ENCODE data around the gene ATP1A2. TPM values are rescaled to one million over a fixed set of nuclear protein-coding genes. Genes with fewer than 3 reads are reported as not detected.

The ATP1A2 gene
- total and polyA plus RNA-seq, 2 of the 8 experiments (the other 6 are each of a cell fraction or from before 2014, with no cell fraction given), result 39.7 to 40.8 TPM

- peaks cover 0 to 5% (median 3%) of the 10 kb centered on the region in 4 experiments; a peak in 4 of 7 replicates for H3K4me1 ChIP-seq (replicated peaks in 1 of 4; ENCODE audit: control insufficient read depth in 3 of 4, insufficient read depth in 4 of 4, low read length in 3 of 4)
- H2BK5ac ChIP-seq (ENCODE audit: low read depth, low read length), result no peak overlapping the region
- peaks cover 0 to 4% of the 10 kb centered on the region in 2 experiments; a peak in 1 of 4 replicates for H3K9me3 ChIP-seq (ENCODE audit: insufficient read depth in 2 of 2, low read depth in 1 of 2, low read length in 1 of 2)
- no peaks in the 10 kb centered on the region for H3K79me1 ChIP-seq (ENCODE audit: low read depth, low read length)
- no peak overlapping the region for H3K4me2 ChIP-seq (ENCODE audit: insufficient read depth in 1 of 2, low read depth in 2 of 2, low read length in 2 of 2)
- no peak overlapping the region for H4K5ac ChIP-seq (ENCODE audit: insufficient read length, low read depth, low read length)
- no peak overlapping the region for H2BK15ac ChIP-seq (ENCODE audit: low read length)
- H3K27ac ChIP-seq (ENCODE audit: low read depth, low read length), result no peak overlapping the region
- H3K4ac ChIP-seq (replicated peaks; ENCODE audit: insufficient read length, low read depth, low read length), result no peak overlapping the region
- H3K27me3 ChIP-seq (replicated peaks in 1 of 4; ENCODE audit: control insufficient read depth in 3 of 4, extremely low read depth in 1 of 4, insufficient read depth in 3 of 4, low read length in 3 of 4), result peaks cover 0 to 43% (median 30%) of the 10 kb centered on the region in 4 experiments; a peak in 6 of 7 replicates
- 70% methylated on average over 2 of the region's 2 CpGs; no CpG with 5 or more reads in 1 of the 2 experiments for WGBS, 2 experiments (ENCODE audit: extremely low coverage in 1 of 2, insufficient coverage in 1 of 2, insufficient read length in 1 of 2, insufficient replicate concordance in 2 of 2, low coverage in 1 of 2, low lambda C conversion rate in 2 of 2, missing lambda C conversion rate in 1 of 2)
- H3K4me3 ChIP-seq (ENCODE audit: extremely low read depth in 1 of 4, insufficient read depth in 2 of 4, low read depth in 3 of 4, low read length in 4 of 4), result no peak overlapping the region
- no peak overlapping the region for H2AK5ac ChIP-seq (ENCODE audit: low read depth, low read length)
- 0 out of 2 replicates have a peak overlapping the region, but pooled peaks have one; percentile 65 for H2BK12ac ChIP-seq (ENCODE audit: low read depth, low read length)
- H3K36me3 ChIP-seq (ENCODE audit: control insufficient read depth in 2 of 4, insufficient read depth in 4 of 4, low read length in 3 of 4), result peaks cover 0 to 5% (median 0%) of the 10 kb centered on the region in 4 experiments; a peak in 1 of 8 replicates
- ChIA-PET CTCF (ENCODE audit: partially characterized antibody) (interaction anchor here (0.6 to 50.1 kb wide), 6 partner anchors 13 to 209 kb away, joined by 3 to 1874 read pairs (median 43); partner anchors contain the start of genes IGSF8 and KCNJ10), POLR2A (ENCODE audit: partially characterized antibody) (interaction anchor here (0.7 to 3.5 kb wide), 13 partner anchors 10 to 70 kb away, joined by 3 to 23 read pairs (median 3); partner anchors contain the start of genes IGSF8 and KCNJ10)
- DNase-seq (ENCODE audit: low read depth in 1 of 2, low spot score in 2 of 2) (no peak), FAIRE-seq (no peak)
- no peak overlapping the region for H3K18ac ChIP-seq (ENCODE audit: extremely low read depth, low read length)
- TF ChIP-seq CTCF (IDR thresholded peaks at IDR 0.05; ENCODE audit: control extremely low read depth in 1 of 3, insufficient read depth in 1 of 3, low read depth in 1 of 3, low read length in 3 of 3) (no peak), ZNF274 (IDR thresholded peaks at IDR 0.05; ENCODE audit: borderline replicate concordance, extremely low read depth, low read length) (no peak), CBX5 (IDR thresholded peaks at IDR 0.05; ENCODE audit: low read depth, low read length) (no peak), SP1 (IDR thresholded peaks at IDR 0.05; ENCODE audit: low read depth, low read length) (no peak), YY1 (IDR thresholded peaks at IDR 0.05; ENCODE audit: low read depth, low read length) (no peak), ATF2 (IDR thresholded peaks at IDR 0.05; ENCODE audit: low read length) (no peak), CTBP2 (IDR thresholded peaks at IDR 0.05; ENCODE audit: borderline replicate concordance, insufficient read depth, insufficient read length, low read length) (no peak)
- no peak overlapping the region for H3K9ac ChIP-seq (replicated peaks in 1 of 4; ENCODE audit: extremely low read depth in 1 of 4, low read depth in 3 of 4, low read length in 3 of 4)
- no peaks in the 10 kb centered on the region for H4K20me1 ChIP-seq (replicated peaks in 1 of 2; ENCODE audit: control insufficient read depth in 1 of 2, insufficient read depth in 2 of 2, low read length in 2 of 2)
- H2AFZ ChIP-seq (ENCODE audit: low read length), result no peak overlapping the region
- H3K23me2 ChIP-seq (ENCODE audit: low read depth, low read length), result no peaks in the 10 kb centered on the region; the same call in 1 of the 2 replicates
- no peak overlapping the region for H4K8ac ChIP-seq (ENCODE audit: extremely low read depth, insufficient read depth, low read length)
- H3K14ac ChIP-seq (ENCODE audit: insufficient read length), result no peak overlapping the region
- H3K56ac ChIP-seq (replicated peaks; ENCODE audit: insufficient read length, low read depth, low read length), result no peak overlapping the region
- H3K79me2 ChIP-seq (ENCODE audit: control insufficient read depth in 1 of 2, insufficient read depth in 2 of 2, low read length in 2 of 2), result no peaks in the 10 kb centered on the region
- H3K23ac ChIP-seq (ENCODE audit: insufficient read length), result no peak overlapping the region
- H2BK120ac ChIP-seq (replicated peaks; ENCODE audit: low read depth, low read length), result no peak overlapping the region
- H2BK20ac ChIP-seq (ENCODE audit: low read length), result no peak overlapping the region
- no peak overlapping the region for H4K91ac ChIP-seq (replicated peaks; ENCODE audit: insufficient read length, low read length)
These were observed 33.1 kb upstream of the ATP1A2 start for GRCh38 chr1:160082487-160082886.
